Smooth muscle cell of bladder (primary cell): Measurements from ENCODE around the gene NCF1. TPM values are rescaled to one million over a fixed set of nuclear protein-coding genes. Genes with fewer than 3 reads are reported as not detected.

ENCODE experiments used
- total RNA-seq: library from RNA; depleted of rRNA; stranded (reverse); fragments of >200 nt; gene quantifications from 2 replicates; pipeline ENCODE4 v1.2.3, GENCODE V29; 2014

The NCF1 gene
- under 0.01 and 0.09 TPM in 2 replicates for total RNA-seq

DNA sequence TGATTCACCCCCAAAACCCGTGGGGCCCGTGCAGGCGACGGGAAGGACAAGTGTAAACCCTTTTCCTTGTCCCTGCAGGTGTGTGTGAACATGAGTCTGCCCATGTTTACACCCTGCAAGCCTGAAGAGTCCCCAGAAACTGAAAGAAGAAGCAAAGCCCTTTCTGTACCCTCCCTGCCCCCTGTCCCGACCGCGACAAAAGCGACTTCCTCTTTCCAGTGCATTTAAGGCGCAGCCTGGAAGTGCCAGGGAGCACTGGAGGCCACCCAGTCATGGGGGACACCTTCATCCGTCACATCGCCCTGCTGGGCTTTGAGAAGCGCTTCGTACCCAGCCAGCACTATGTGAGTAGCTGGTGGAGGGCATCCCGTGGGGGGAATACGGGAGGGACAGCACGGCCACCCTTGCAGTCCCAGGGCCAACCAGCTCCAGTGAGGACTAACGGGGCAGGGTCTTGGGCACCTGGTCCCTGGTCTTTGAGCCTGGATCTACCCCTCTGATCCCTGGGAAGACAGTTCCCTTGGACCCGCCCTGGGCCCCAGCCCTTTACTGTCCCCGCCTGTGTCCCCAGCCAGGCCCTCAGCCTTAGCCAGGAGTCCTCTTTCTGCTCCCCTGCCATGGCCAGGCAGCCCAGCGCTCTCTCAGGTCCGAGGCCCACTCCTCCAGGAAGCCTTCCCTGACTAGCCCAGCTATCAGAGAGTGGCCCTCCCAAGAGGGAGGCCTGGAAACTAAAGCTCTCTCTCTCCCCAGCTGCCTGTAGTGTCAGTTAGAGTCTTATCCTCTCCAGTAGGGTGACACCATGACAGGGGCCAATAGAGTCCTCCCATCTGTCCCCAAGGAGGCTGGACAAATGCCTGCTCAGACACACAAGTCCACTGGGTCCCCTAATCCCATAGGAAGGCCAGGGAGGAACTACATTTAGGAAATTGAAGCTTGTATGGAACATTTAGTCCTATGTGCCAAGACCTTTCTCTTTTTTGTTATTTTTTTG lies at the start of gene NCF1:
NCF1 (plus strand) TSS at position 252 of the 991 bp plus-strand sequence; CDS start at position 273, 21 bp downstream.

Other genes with a start within 250 kb of the NCF1 start
- gene GTF2I, start 116.3 kb upstream of the NCF1 start, total RNA-seq, result 84.4 and 84.8 TPM in 2 replicates
- 10.7 and 14.6 TPM in 2 replicates for gene GTF2IRD2, start 77.6 kb downstream of the NCF1 start, total RNA-seq
- gene CASTOR2, start 190.7 kb downstream of the NCF1 start, total RNA-seq, result 8.1 and 15.1 TPM in 2 replicates